GM12873 (cell line): ENCODE measurements around the gene TBCD.

ENCODE experiments used
- TF ChIP-seq, protein P1 (sequence below): IDR thresholded peaks from 2 replicates; pipeline ENCODE4 v1.5.1; 2012; ENCODE audit warnings: low read depth, mild to moderate bottlenecking, moderate library complexity, low read length, control low read depth; ENCODE audit not compliant: insufficient read depth; ENCODE audit errors: missing control alignments

The TBCD gene

GRCh38 chr17:82922646-82923045 lies 170.8 kb downstream of the TBCD start:
- TF ChIP-seq, protein P1, sequence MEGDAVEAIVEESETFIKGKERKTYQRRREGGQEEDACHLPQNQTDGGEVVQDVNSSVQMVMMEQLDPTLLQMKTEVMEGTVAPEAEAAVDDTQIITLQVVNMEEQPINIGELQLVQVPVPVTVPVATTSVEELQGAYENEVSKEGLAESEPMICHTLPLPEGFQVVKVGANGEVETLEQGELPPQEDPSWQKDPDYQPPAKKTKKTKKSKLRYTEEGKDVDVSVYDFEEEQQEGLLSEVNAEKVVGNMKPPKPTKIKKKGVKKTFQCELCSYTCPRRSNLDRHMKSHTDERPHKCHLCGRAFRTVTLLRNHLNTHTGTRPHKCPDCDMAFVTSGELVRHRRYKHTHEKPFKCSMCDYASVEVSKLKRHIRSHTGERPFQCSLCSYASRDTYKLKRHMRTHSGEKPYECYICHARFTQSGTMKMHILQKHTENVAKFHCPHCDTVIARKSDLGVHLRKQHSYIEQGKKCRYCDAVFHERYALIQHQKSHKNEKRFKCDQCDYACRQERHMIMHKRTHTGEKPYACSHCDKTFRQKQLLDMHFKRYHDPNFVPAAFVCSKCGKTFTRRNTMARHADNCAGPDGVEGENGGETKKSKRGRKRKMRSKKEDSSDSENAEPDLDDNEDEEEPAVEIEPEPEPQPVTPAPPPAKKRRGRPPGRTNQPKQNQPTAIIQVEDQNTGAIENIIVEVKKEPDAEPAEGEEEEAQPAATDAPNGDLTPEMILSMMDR = no peak

GRCh38 chr17:82923366-82924113 lies 171.7 kb downstream of the TBCD start:
- TF ChIP-seq, protein P1 = no peak

- TF ChIP-seq, protein P1 = no peak
Measured at GRCh38 chr17:82924214-82924613, 172.3 kb downstream of the TBCD start.

GRCh38 chr17:82924812-82925211 lies 172.9 kb downstream of the TBCD start:
- TF ChIP-seq, protein P1 = no peak

DNA sequence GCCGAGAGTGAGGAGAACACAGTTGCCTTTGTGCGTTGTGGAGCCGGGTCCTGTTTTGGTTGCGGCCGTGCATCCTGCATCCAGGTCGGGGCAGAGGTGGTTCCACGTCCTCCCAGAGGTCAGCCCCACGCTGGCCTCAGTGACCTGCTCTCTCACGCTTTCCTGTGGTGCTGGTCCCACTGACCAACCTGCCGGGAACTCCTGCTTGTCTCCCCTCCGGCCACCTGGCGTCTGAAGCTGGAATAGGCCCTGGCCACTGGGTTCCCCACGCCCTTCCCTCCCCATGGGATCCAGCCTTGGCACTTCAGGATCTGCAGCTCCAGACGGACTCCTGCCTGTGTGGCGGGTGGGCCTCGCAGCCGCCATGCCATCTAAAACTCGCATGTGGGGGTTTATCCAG lies 173.5 kb downstream of the TBCD start:
- TF ChIP-seq, protein P1 = no peak

DNA sequence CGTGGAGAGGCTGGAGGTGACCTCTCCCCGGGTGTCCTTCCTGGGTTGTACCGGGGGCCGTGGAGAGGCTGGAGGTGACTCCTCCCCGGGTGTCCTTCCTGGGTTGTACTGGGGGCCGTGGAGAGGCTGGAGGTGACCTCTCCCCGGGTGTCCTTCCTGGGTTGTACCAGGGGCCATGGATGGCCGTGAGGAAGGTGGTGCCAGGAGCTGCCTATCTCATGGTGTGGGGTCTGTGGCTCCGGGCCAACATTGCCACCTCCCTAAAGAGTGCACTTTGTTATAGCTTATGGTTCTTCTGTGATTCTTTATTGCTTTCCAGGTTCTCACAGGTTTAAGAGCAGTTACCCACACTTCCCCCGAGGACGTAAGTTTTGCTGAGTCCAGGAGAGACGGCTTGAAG lies 174.2 kb downstream of the TBCD start:
- TF ChIP-seq, protein P1 = no peak

DNA sequence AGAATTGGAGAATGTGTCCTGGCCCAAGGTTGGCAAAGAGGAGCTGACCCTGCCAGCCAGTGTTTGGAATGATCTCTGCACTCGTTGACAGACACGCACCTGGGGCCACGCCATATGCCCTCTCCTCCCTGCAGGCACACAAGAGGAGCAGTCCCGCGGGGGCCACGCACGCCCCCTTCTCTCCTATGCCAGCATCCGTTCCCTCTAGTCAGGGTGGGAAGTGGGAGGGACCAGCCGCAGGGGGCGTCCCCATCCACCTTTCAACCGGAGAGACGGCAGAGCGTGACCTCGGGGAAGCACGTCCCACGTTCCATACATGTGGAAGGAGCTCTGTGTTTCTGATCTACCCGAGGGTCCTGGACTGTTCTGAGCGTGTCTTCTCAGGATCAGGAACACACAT lies 174.9 kb downstream of the TBCD start:
- TF ChIP-seq, protein P1 = no peak

DNA sequence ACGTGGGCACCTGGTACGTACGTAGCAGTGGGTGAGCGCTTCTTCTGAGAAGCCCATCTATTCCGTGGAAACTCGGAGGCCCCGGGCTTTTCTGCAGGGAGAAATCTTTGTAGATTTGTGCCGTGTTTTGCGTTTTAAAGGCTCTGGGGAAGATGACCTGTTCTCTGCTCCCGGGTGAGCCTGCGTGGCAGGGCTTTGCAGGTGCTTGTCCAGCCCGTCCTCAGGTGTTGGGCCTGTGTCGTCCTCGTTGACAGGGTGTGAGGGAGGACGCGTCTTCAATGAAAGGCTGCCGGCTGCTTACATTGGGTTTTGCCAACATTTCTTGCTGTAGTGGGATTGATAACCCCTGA lies 175.4 kb downstream of the TBCD start:
- TF ChIP-seq, protein P1 = no peak
